ENCODE results near the gene MIEF1. TPM values are rescaled to one million over a fixed set of nuclear protein-coding genes. Genes with fewer than 3 reads are reported as not detected.

MIEF1 gene
- total and polyA plus RNA-seq, 2 experiments from 2014 or later, result 20.6 to 26.2 TPM

GRCh38 chr22:39524089-39524752 lies 22.1 kb downstream of the MIEF1 start:
- Histone ChIP-seq H3K36me3 (ENCODE audit: low read depth) (peaks cover 16% of the 10 kb centered on the region), H3K9ac (no peak overlapping the region), H3K9me3 (ENCODE audit: low read depth) (no peaks in the 10 kb centered on the region), H3K9me2 (ENCODE audit: insufficient read depth) (no peaks in the 10 kb centered on the region), H3K27ac (peak overlapping the region; percentile 96), H3K4me3 (no peak overlapping the region), H3K79me2 (ENCODE audit: insufficient read depth) (peaks cover 38% of the 10 kb centered on the region), H4K20me1 (ENCODE audit: insufficient read depth) (peaks cover 14% of the 10 kb centered on the region; the same call in 1 of the 2 replicates), H3F3A (ENCODE audit: insufficient read depth) (peaks cover 49% of the 10 kb centered on the region), H3K27me3 (replicated peaks; ENCODE audit: insufficient read depth) (no peaks in the 10 kb centered on the region), H2AFZ (no peak overlapping the region), H3K4me2 (ENCODE audit: unreplicated experiment) (no peak overlapping the region), H3K4me1 (ENCODE audit: insufficient read depth) (peaks cover 6% of the 10 kb centered on the region)
- no peak for TF ChIP-seq EZH2phosphoT487 (IDR thresholded peaks at IDR 0.05; ENCODE audit: insufficient read depth, low read depth)
- no peak for TF ChIP-seq EZH2 (IDR thresholded peaks at IDR 0.05; ENCODE audit: insufficient read depth, poor library complexity, severe bottlenecking)
- DNase-seq, result peak; percentile 39
- in situ Hi-C loops (cut with MboI), result no loop called here
- WGBS, 2 experiments (ENCODE audit: low coverage in 1 of 2, low lambda C conversion rate in 2 of 2, missing lambda C conversion rate in 2 of 2), result 73 to 74% methylated on average over 13 of the region's 13 CpGs

GRCh38 chr22:39524753-39525657 lies 22.9 kb downstream of the MIEF1 start:
- Histone ChIP-seq H3K79me2 (ENCODE audit: insufficient read depth) (peaks cover 46% of the 10 kb centered on the region), H3F3A (ENCODE audit: insufficient read depth) (peaks cover 46% of the 10 kb centered on the region), H3K4me1 (ENCODE audit: insufficient read depth) (peaks cover 5% of the 10 kb centered on the region; the same call in 1 of the 2 replicates), H3K36me3 (ENCODE audit: low read depth) (peaks cover 18% of the 10 kb centered on the region), H2AFZ (no peak overlapping the region), H3K4me3 (no peak overlapping the region), H3K27me3 (replicated peaks; ENCODE audit: insufficient read depth) (no peaks in the 10 kb centered on the region), H3K9ac (no peak overlapping the region), H3K9me3 (ENCODE audit: low read depth) (no peaks in the 10 kb centered on the region), H4K20me1 (ENCODE audit: insufficient read depth) (peaks cover 14% of the 10 kb centered on the region; the same call in 1 of the 2 replicates), H3K4me2 (ENCODE audit: unreplicated experiment) (no peak overlapping the region), H3K27ac (peak overlapping the region; percentile 96; the same call in 1 of the 2 replicates), H3K9me2 (ENCODE audit: insufficient read depth) (no peaks in the 10 kb centered on the region)
- DNase-seq, result no peak
- 69 to 75% methylated on average over 10 of the region's 10 CpGs for WGBS, 2 experiments (ENCODE audit: low coverage in 1 of 2, low lambda C conversion rate in 2 of 2, missing lambda C conversion rate in 2 of 2)
- in situ Hi-C loops (cut with MboI), result no loop called here
- TF ChIP-seq EZH2phosphoT487 (IDR thresholded peaks at IDR 0.05; ENCODE audit: insufficient read depth, low read depth), result no peak
- no peak for TF ChIP-seq EZH2 (IDR thresholded peaks at IDR 0.05; ENCODE audit: insufficient read depth, poor library complexity, severe bottlenecking)

- H3K27ac ChIP-seq, result 0 out of 2 replicates have a peak overlapping the region, but pooled peaks have one; percentile 96
- H3K4me2 ChIP-seq (ENCODE audit: unreplicated experiment), result no peak overlapping the region
- no peak overlapping the region for H2AFZ ChIP-seq
- peaks cover 9% of the 10 kb centered on the region for H3K4me1 ChIP-seq (ENCODE audit: insufficient read depth)
- no peak overlapping the region for H3K4me3 ChIP-seq
- no peaks in the 10 kb centered on the region for H3K9me3 ChIP-seq (ENCODE audit: low read depth)
- H3F3A ChIP-seq (ENCODE audit: insufficient read depth), result peaks cover 46% of the 10 kb centered on the region
- 96 to 98% methylated on average over 4 of the region's 4 CpGs for WGBS, 2 experiments (ENCODE audit: low coverage in 1 of 2, low lambda C conversion rate in 2 of 2, missing lambda C conversion rate in 2 of 2)
- DNase-seq, result no peak
- peaks cover 50% of the 10 kb centered on the region for H3K79me2 ChIP-seq (ENCODE audit: insufficient read depth)
- TF ChIP-seq EZH2 (IDR thresholded peaks at IDR 0.05; ENCODE audit: insufficient read depth, poor library complexity, severe bottlenecking) (no peak), EZH2phosphoT487 (IDR thresholded peaks at IDR 0.05; ENCODE audit: insufficient read depth, low read depth) (no peak)
- H3K9me2 ChIP-seq (ENCODE audit: insufficient read depth), result no peaks in the 10 kb centered on the region
- H4K20me1 ChIP-seq (ENCODE audit: insufficient read depth), result peaks cover 14% of the 10 kb centered on the region; the same call in 1 of the 2 replicates
- H3K9ac ChIP-seq, result no peak overlapping the region
- in situ Hi-C loops (cut with MboI), result no loop called here
- peaks cover 19% of the 10 kb centered on the region for H3K36me3 ChIP-seq (ENCODE audit: low read depth)
- no peaks in the 10 kb centered on the region for H3K27me3 ChIP-seq (replicated peaks; ENCODE audit: insufficient read depth)
These were observed 23.5 kb downstream of the MIEF1 start for GRCh38 chr22:39525658-39525975.

- no peak overlapping the region for H3K4me2 ChIP-seq (ENCODE audit: unreplicated experiment)
- H3K9me2 ChIP-seq (ENCODE audit: insufficient read depth), result no peaks in the 10 kb centered on the region
- no peaks in the 10 kb centered on the region for H3K27me3 ChIP-seq (replicated peaks; ENCODE audit: insufficient read depth)
- peaks cover 11% of the 10 kb centered on the region for H3K36me3 ChIP-seq (ENCODE audit: low read depth)
- H3K9ac ChIP-seq, result no peak overlapping the region
- H3K27ac ChIP-seq, result no peak overlapping the region
- H2AFZ ChIP-seq, result no peak overlapping the region
- DNase-seq, result no peak
- H4K20me1 ChIP-seq (ENCODE audit: insufficient read depth), result peaks cover 11% of the 10 kb centered on the region; the same call in 1 of the 2 replicates
- in situ Hi-C loops (cut with MboI), result no loop called here
- H3K79me2 ChIP-seq (ENCODE audit: insufficient read depth), result peaks cover 50% of the 10 kb centered on the region
- H3K4me1 ChIP-seq (ENCODE audit: insufficient read depth), result peaks cover 20% of the 10 kb centered on the region
- TF ChIP-seq EZH2phosphoT487 (IDR thresholded peaks at IDR 0.05; ENCODE audit: insufficient read depth, low read depth), result no peak
- TF ChIP-seq EZH2 (IDR thresholded peaks at IDR 0.05; ENCODE audit: insufficient read depth, poor library complexity, severe bottlenecking), result no peak
- H3F3A ChIP-seq (ENCODE audit: insufficient read depth), result peaks cover 38% of the 10 kb centered on the region
- H3K9me3 ChIP-seq (ENCODE audit: low read depth), result no peaks in the 10 kb centered on the region
- no peak overlapping the region for H3K4me3 ChIP-seq
- 75 to 78% methylated on average over 4 of the region's 4 CpGs for WGBS, 2 experiments (ENCODE audit: low coverage in 1 of 2, low lambda C conversion rate in 2 of 2, missing lambda C conversion rate in 2 of 2)
These were observed 24.7 kb downstream of the MIEF1 start for GRCh38 chr22:39526736-39527171.

All from GM23248 (cell line).